A172 (cell line): ENCODE data around the gene ST6GALNAC4. TPM values are rescaled to one million over a fixed set of nuclear protein-coding genes. Genes with fewer than 3 reads are reported as not detected.

Experiments used
- DNase-seq: peaks from one replicate; pipeline ENCODE4 v3.0.0-alpha.2; 2015; ENCODE audit warnings: low spot score
- total RNA-seq: library from RNA; depleted of rRNA; stranded (reverse); fragments of >200 nt; shearing (Covaris generic); gene quantifications from 2 replicates; pipeline ENCODE4 v1.2.3, GENCODE V29; 2014

The ST6GALNAC4 gene
- total RNA-seq, 1 experiment from 2014 or later, result 38.3 TPM

DNA sequence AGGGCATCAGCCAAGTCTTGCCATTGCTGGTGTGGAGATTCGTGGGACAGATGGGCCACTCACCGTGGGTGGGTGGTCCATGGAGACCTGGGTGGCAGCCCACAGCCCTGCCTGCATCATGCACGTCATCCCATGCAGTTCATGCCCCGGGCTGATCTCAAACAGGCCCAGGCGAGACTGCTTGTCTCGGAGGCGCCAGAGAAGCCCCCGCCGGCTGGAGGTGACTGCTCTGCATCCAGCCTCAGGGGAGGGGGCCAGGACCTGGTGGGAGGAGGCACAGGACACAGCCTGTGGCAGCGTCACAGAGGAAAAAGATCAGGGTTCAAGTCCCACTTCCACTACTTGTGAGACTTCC is 12.8 kb upstream of the ST6GALNAC4 start:
- DNase-seq, result no peak

DNA sequence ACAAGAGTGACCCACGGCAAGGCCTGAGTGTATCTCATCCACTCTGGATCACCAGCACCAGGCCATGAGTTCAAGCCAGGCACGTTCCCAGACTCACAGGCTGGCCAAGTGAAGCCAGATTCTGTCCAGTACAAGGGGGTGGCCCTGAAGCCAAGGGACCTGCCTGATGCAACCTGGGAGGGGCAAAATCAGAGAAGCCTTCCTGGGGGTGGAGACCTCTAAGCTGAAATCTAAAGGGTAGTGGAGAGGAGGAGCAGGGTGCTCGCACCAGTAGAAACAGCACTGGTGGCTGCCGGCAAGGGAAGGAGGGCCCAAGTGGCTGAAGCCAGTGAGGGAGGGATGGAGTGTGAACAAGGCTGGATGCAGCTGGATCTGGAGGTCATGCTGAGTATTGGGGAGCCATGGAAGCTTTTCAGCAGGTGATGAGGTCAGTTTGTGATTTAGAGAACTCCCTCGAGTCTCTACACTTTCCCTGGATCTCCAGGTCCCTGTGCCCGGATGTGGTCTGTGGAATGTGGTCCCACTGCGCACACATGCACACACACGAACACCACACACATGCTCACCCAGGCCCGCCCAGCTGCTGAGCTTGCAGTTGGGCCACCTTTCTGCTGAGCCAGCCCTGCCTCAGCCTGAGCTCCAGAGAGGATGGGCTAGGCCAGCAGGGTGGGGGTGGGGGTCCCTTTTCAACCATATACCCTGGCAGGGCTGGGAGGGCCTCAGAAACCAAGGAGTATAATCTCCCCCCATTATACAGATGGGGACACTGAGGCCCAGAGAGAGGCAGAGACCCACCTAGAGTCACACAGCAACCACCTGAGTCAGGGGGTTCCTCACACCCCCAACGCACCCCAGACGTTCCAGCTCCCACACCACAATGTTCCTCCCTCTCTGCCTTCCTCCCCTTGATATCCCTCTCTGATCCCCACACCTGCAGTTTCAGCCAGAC is 12.1 kb upstream of the ST6GALNAC4 start:
- DNase-seq, result no peak

DNA sequence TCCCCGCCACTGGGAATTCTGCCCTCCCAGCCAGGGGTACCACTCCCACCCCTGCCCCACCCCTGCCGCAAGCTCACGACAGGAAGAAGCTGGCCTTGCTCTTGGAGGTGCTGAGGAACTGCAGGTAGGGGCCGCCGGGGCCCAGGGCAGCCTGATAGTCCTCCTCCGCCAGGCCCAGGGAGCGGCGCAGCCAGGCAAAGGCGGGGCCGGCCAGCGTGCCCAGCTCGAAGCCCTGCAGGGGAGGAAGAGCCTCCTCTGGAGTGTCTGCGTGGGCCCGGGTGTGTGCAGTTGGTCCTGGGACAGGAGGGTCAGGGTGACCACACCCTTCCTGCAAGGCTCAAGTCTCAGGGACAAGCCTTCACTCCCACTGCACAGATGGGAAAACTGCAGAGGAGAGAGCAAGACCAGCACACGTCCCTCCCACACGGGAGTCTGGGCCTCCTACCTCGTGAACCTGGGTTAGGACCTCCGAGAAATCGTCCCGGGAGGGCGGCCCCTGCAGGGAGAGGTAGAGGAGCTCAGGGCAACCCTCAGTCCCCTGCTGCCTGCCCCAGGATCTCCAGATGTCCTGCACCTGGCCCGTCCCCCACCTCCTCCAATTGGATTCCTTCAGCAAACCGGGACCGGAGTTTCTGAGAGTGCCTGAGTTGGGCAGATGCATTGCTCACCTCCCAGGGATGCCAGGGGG is 11.3 kb upstream of the ST6GALNAC4 start:
- DNase-seq, result no peak

DNA sequence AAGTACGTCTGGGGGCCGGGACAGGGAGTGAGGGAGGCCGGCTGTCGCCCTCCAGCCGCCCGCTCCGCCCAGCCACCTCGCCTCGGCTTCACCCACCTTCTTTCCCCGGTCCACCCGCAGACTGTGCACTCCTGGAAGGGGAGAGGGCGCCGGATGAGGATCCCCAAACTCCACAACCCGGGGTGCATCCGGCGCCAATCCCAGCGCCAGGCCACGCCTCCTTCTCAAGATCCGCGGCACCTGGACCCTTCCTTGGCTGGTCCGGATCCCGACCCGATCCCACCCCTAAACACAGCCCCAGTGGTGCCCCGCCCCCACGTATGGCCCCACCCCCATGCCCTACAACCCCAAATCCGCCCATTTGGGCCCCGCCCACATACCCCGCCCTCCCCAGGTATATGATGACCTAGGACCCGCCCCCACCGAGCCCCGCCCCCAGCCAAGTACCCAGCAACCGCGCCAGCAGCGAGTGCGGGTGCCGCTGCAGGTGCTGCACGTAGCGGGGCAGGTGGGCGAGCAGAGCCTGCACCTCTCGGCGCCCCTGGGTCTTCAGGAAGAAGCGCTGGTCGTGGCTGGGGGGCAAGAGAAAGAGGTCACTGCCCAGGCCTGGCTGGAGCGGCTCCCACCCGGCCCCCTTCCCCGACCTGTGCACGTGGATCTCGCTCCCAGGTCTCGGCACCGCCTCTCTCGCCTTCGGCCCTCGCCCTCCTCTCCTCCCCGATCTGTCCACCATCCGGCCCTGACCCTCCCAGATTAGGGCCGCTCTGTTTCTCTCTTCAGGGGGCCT is 10.6 kb upstream of the ST6GALNAC4 start:
- no peak for DNase-seq

DNA sequence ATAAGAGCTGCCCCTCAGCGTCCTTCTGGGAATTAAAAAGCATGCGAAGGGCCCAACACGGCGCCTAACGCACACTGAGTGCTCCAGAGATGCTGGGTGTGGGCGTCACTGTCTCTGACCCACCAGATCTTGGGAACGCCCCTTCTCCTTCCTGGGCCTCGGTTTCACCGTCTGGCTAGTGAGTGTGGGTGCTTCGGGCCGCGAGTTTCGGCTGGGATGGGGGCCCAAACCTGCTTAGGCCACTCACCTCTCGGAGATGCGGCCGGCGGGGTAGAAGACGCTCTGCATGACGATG is 10.0 kb upstream of the ST6GALNAC4 start:
- no peak for DNase-seq

DNA sequence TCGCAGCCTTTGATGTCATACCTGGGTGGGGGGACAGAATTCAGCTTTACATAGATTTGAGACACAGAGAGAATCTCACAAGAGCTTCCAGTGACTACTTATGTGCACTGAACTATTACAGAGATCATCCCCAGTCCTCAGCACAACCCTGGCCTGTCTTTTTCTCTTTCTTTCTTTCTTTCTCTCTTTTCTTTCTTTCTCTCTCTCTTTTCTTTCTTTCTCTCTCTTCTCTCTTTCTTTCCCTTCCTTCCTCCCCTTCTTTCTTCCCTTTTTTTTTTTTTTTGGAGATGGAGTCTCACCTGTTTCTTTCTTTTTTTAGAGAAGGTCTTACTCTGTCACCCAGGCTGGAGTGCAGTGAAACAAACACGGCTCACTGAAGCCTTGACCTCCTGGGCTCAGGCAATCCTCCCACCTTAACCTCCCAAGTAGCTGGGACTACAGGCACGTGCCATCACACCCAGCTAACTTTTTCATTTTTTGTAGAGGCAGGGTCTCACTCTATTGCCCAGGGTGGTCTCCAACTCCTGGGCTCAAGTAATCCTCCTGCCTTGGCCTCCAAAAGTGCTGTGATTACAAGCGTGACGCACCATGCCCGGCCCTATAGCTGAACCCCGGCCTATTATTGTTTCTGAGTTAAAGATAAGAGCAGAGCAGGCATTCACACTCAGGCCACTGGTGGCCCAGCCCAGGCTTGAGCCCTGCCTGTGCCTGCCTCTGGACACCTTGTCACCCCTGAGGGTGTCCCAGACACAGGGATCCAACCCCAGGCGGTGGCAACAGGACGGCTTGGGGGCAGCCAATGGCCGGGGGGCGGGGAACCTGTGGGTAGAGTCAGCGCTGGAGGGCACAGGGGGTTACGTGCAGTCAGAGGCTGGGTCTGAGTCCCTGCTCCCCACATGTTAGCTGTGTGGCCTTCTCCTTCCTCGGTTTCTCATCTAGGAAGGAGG is 9.4 kb upstream of the ST6GALNAC4 start:
- DNase-seq, result no peak

DNA sequence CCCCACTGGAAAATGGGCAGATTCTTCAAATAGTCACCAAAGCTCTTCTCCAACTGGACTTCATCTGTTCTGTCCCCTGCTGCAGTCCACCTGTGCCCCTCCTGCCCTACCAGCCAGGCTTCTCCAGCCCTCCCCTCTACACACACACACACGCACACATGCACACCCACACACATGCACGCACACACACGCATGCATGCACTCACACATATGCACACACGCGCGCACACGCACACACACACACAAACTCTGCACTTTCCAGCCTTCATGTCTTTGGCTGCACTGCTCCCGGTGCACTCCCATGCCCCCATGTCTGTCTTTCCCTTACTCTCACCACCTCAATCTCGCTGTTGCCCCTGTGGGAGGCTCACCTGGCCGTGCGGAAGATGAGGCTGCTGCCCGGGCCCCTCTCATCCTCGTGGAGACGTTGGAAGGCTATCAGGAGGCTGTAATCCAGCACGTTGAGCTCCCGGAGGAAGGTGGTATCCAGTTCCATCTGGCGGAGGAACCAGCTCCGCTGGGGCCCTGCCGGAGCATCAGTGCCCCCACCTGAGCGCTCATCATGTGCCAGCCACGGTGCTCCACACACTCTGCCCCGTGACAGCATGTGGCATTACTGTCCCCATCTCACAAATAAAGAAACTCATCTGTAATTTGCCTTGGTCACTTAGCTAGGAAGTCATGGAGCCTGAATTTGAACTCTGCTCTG is 8.0 kb upstream of the ST6GALNAC4 start:
- DNase-seq, result no peak

DNA sequence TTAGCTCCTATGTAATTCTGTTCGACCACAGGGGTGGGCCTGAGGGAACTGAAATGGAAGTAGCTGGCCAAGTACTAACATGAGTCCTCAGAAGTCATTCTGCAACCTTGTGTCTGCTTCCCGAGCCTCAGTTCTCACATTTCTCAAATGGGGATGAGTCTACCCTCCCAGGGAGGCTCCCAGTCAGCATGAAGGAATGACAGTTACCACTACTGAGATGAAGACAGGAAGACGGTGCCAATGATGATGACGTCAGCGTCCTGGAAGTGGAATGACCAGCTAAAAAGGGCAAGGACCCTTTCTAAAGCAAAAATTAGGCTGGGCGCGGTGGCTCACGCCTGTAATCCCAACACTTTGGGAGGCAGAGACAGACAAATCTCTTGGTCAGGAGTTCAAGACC is 6.9 kb upstream of the ST6GALNAC4 start:
- DNase-seq, result peak; percentile 97

DNA sequence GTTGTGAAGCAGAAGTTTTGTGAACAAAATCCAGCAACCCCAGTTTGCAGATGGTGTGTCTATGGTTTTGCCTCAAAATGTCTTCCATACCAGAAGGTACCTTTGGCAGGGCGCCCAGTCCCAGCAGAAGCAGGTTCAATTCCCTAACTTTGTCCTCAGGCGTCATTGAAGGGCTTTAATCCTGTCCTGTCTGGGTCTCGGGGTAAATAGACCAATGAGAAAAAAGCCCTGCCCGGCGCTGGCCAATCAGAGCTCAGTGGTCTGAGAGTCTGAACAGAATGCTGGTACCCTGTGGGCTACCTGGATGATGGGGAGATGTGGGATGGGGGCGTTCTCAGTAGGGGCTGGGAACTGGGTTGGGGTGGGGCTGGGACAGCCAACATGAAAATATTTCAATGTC is 6.2 kb upstream of the ST6GALNAC4 start:
- no peak for DNase-seq

DNA sequence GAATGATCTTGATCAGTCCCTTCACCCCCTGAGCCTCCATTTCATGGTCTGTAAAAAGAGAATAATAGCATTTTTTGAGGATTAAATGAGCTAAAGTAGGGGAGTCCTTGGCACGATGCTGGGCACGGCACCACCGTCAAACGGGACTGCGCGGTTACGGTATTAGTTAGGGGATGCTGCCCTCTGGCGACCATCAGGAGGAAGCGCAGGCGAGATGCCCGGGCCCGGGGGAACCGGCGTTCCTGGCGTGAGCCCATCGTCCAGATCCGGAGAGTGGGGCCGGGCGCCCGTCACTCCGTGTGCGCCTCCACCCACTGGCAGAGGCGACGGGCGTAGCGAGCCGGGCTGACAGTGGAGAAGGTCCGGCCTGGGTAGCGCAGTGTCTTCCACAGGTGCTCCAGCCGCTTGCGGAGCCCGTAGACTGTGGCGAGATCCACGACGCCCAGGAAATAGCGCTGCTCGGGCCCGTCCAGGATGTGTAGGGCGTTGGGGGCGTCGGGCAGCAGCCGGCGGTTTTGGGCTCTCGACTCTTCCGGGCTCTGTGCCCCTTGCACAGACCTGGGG is 4.8 kb upstream of the ST6GALNAC4 start:
- DNase-seq, result peak; percentile 50

DNA sequence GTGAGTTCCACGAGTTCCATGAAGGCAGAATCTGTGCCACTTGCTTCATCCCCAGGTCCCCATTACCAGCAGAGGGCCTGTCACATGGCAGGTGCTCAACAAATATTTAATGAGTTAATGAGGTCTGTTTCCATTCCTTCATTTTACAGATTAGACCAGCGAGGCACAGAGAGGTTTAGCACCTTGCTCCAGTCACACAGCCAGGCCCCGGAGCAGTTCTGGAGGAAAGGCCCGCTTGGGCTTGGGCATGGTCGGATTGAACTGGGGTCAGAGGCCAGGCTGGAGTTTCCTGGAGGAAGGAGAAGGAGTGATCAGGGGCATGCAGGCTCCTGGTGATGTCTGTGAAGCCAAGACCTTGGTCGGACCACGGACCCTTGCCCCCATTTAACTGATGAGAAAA is 4.0 kb upstream of the ST6GALNAC4 start:
- DNase-seq, result no peak

DNA sequence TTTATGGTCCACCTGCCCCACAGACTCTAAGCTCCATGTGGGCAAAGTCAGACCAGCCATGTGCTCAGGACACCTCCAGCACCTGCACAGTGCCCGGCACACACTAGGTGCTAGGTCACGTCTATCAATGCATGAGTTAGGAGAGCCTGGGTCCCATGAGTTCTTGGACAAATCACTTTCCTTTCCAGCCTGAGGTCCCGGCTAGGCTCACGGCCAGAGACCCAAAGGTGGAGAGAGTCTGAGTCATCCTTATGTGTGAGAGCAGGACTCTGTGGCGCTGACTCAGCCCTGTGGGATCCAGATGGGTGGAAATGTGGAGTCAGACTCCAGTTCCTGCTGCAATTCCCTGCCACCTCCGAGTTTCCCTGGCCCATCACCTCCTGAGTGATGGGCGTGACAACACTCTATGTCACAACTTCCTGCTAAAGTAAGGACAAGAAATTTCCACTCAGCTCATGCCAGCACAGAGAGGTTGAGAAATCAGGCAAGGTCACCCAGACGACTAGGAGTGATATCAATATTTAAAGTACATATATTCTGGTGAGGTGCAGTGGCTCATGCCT is 2.5 kb upstream of the ST6GALNAC4 start:
- DNase-seq, result peak; percentile 100

DNA sequence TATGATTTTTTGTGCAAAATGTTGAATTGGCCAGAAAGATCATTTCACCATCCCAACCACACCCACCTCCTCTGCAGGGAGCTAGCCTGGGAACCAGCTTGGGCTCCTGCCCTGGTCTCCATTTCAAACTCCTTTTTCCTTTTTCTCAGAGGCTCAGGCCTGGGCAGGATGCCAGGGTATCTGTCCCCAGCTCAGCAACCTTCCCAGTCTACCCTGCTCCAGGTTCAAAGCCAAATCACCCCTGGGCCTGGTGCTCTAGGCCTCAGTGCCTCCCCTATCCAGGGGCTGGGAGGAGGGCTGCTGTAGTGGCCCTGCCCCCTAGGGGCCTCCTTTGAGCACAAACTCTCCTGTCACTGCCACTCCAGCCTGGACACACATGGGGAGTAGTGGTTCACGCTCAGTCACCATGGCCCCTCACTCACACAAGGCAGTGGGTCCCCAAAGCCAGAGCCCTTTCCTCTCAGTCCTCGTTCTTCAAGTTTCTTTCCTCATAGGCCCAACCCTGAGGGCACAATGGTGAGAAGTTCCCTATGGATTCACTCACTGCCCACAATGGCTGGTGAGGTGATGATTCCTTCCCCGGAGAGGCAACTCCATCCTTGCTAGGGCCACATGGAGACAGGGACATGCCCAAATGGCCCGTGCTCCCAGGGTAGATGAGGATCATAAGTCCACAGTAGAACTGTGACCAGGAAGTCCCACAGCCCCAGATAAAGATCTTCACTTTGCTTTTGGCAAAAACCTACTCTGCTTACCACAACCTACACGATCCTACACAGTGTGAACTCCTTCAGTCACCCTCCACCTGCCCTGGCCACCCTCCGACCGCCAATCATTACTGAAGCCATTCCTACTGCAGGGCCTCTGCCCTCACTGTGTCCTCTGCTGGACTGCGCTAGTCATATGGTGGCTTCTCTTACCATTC is 1.6 kb upstream of the ST6GALNAC4 start:
- peak; percentile 47 for DNase-seq

DNA sequence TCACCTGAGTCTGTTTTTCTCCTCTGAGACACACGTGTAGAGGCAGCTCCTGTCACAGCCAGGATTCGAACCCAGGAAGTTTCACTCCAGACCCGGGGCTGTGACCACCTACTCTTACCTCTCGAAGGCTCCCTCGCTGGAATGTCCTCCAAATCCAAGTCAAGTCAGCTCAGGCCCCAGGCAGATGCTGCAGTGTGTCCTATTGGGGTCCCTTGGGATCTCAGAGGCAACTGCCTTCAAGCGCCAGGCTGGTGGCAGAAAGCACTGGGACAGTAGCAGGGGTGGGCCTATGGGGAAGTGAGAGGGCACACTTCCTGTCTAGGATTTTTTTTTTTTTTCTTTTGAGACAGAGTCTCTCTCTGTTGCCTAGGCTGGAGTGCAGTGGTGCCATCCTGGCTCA is 762 bp upstream of the ST6GALNAC4 start:
- no peak for DNase-seq

DNA sequence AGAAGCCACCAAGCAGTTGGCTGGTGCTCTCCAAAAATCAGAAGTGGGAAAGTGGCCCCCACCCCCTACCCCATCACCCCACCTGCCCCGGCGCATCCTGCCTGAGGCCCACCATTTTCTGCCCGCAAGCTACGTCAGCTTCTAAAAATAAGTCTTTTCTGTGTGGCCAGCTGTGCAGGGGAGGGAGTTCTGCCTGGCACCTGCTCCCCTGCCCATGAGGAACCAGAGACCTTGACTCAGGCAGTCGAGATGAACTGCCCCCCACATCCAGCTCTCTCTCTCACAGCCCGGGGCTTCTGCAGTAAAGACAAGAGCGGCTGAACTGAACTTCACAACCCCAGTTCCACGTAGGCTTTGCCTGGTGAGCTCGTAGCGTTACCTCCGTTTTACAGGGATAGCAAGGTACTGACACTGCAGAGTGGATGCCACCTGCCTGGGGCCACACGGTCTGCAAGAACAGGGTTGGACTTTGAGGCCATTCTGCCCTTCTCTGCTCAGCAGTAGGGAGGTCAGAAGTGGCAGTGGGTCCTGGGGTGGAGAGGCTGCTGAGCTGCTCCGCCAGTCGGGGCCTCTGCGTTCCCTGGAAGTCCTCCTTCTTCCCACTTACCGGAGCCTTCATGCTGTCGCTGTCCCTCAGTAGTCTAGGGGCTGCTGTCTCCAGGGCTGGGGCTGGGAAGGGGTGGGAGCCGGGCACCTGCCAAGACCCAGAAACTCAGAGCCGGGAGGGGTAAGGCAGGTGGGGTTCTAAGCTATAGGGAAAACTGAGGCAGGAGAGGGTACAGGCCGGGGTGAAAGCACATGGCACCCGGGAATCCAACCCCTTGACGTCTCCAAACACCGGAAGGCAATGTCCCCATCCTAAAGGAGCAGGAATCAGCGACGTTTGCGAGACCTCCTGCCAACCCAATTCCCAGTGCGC is 781 bp downstream of the ST6GALNAC4 start:
- no peak for DNase-seq

DNA sequence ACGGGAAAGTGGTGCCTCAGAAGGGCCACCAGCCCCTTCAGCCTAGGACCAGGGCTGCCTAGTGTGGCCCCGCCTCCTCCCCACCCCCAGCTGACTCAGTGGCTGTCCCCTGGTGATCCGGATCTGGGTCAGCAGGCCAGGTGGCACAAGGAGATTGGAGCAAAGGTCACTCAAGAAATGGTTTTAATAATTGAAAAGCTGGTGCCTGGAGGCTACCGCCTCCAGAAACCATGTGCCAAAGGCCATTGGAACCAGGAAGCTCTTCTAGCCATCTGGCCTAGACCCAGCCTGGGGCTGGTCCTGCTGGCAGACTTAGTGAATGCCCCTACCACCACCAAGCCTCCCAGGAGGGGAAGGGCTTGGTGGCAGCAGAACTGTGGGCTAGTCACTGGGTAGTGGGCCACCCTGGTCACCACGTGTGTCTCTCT is 1.5 kb downstream of the ST6GALNAC4 start:
- no peak for DNase-seq

DNA sequence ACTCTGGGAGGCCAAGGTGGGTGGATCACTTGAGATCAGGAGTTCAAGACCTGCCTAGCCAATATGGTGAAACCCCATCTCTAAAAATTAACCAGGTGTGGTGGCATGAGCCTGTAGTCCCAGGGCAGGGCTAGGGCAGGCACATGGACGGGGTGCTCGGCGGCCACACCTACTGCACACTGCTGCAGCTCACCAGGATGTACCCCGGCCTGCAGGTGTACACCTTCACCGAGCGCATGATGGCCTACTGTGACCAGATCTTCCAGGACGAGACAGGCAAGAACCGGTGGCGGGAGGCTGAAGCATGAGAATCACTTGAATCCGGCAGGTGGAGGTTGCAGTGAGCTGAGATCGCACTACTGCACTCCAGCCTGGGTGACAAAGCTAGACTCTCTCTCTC is 3.2 kb downstream of the ST6GALNAC4 start:
- no peak for DNase-seq

DNA sequence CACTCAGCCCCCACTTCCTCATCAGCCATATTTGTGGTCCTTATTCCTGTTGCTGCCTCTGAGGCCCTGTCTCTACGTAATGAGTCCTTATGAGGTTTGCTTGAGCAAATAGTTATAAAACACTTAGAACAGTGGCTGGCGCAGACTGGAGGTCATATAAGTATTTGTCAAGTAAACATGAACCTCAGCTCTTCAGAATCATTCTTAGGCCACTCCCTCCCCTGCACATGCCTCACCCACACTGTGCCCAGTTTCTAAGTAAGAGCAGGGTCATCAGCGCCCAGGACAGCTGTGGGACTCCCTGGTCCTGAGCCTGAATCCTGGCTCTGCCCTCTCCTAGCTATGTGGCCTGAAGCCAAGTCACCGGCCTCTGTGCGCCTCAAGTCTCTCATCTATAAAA is 4.0 kb downstream of the ST6GALNAC4 start:
- no peak for DNase-seq
